K562 (cell line): ENCODE results near the gene PIK3AP1. TPM values are rescaled to one million over a fixed set of nuclear protein-coding genes. Genes with fewer than 3 reads are reported as not detected.

ENCODE experiments used
- ARNT ChIP-seq, 2 experiments: fragments of 450-650 bp; IDR thresholded peaks; 2 replicates each; pipeline ENCODE4 v1.6.1; 2016; ENCODE audit warnings: mild to moderate bottlenecking in 1 of 2
- ATF7 ChIP-seq: fragments of 450-650 bp; IDR thresholded peaks from 2 replicates; pipeline ENCODE4 v1.7.1; 2014; ENCODE audit warnings: mild to moderate bottlenecking, moderate library complexity
- BHLHE40 ChIP-seq: IDR thresholded peaks from 2 replicates; pipeline ENCODE4 v1.6.1; 2011; ENCODE audit warnings: low read length, improper control_type of control experiment
- CBFA2T3 ChIP-seq: fragments of 450-650 bp; IDR thresholded peaks from 2 replicates; pipeline ENCODE4 v1.6.1; 2017
- CC2D1A ChIP-seq: fragments of 450-650 bp; IDR thresholded peaks from 2 replicates; pipeline ENCODE4 v1.6.1; 2017; ENCODE audit warnings: mild to moderate bottlenecking
- CREM ChIP-seq: IDR thresholded peaks from 2 replicates; pipeline ENCODE4 v1.6.1; 2014; ENCODE audit warnings: antibody characterized with exemption, low read depth
- GABPB2 ChIP-seq: fragments of 250-450 bp; sonication (Bioruptor Pico); conservative IDR thresholded peaks from 2 replicates; pipeline ENCODE4 v1.5.1; 2021; ENCODE audit warnings: mild to moderate bottlenecking
- HMBOX1 ChIP-seq: sonication (generic); IDR thresholded peaks from 2 replicates; pipeline ENCODE4 v1.6.1; 2016
- KLF16 ChIP-seq: IDR thresholded peaks from 2 replicates; pipeline ENCODE4 v1.6.1; 2016; ENCODE audit warnings: antibody characterized with exemption
- L3MBTL2 ChIP-seq: fragments of 450-650 bp; IDR thresholded peaks from 2 replicates; pipeline ENCODE4 v1.6.1; 2016; ENCODE audit warnings: mild to moderate bottlenecking, moderate library complexity
- NCOR1 ChIP-seq: fragments of 450-650 bp; IDR thresholded peaks from 2 replicates; pipeline ENCODE4 v1.6.1; 2016; ENCODE audit warnings: mild to moderate bottlenecking, moderate library complexity
- PKNOX1 ChIP-seq: fragments of 450-650 bp; IDR thresholded peaks from 2 replicates; pipeline ENCODE4 v1.6.1; 2016
- POLR2AphosphoS5 ChIP-seq: IDR thresholded peaks from 2 replicates; pipeline ENCODE4 v1.6.1; 2011; ENCODE audit warnings: mild to moderate bottlenecking, low read depth, low read length, moderate library complexity; ENCODE audit not compliant: control insufficient read depth, insufficient read depth
- RCOR1 ChIP-seq, 2 experiments: IDR thresholded peaks; 2 replicates each; pipeline ENCODE4 v1.6.1; 2012; ENCODE audit warnings: low read depth in 2 of 2, low read length in 2 of 2, borderline replicate concordance in 1 of 2, improper control_type of control experiment in 1 of 2
- TBL1XR1 ChIP-seq, 2 experiments: IDR thresholded peaks; 2 replicates each; pipeline ENCODE4 v1.6.1; 2012; ENCODE audit warnings: improper control_type of control experiment in 2 of 2, low read length in 2 of 2, mild to moderate bottlenecking in 1 of 2
- TCF3 ChIP-seq: sonication (generic); formaldehyde crosslinking; IDR thresholded peaks from 2 replicates; pipeline ENCODE4 v1.4.0; 2020; ENCODE audit warnings: mild to moderate bottlenecking, missing genetic modification reagents
- TEAD4 ChIP-seq, 2 experiments: sonication (generic) in 1 of 2; formaldehyde crosslinking in 1 of 2; IDR thresholded peaks; 2 replicates each; pipeline versions ENCODE4 v1.6.1 to v1.8.0; 2012 to 2022; ENCODE audit warnings: borderline replicate concordance in 1 of 2, inconsistent platforms in 1 of 2, low read length in 1 of 2, mild to moderate bottlenecking in 1 of 2, missing genetic modification reagents in 1 of 2
- TRIM24 ChIP-seq, 2 experiments: fragments of 450-650 bp; IDR thresholded peaks; 2 replicates each; pipeline ENCODE4 v1.6.1; 2016
- ZBTB1 ChIP-seq: sonication (generic); formaldehyde crosslinking; IDR thresholded peaks from 2 replicates; pipeline ENCODE4 v1.8.1; 2023; ENCODE audit warnings: missing genetic modification reagents, low read depth, mild to moderate bottlenecking, borderline replicate concordance
- ZNF395 ChIP-seq: fragments of 200-800 bp; sonication (Bioruptor generic); IDR thresholded peaks from 2 replicates; pipeline ENCODE4 v1.6.1; 2017; ENCODE audit warnings: missing genetic modification characterization, missing compliant biosample characterization
- ZNF592 ChIP-seq: fragments of 450-650 bp; IDR thresholded peaks from 2 replicates; pipeline ENCODE4 v1.6.1; 2017; ENCODE audit warnings: antibody characterized with exemption, mild to moderate bottlenecking
- ZNF717 ChIP-seq: fragments of 250-450 bp; sonication (Bioruptor Pico); IDR thresholded peaks from 2 replicates; pipeline ENCODE4 v1.5.0; 2021
- polyA plus RNA-seq, 8 experiments: library from polyadenylated mRNA; depleted of rRNA in 4 of 8; stranded (reverse) in 5 of 8; unstranded in 3 of 8; fragments of >200 nt; fragmentation: Nextera tagmentation in 2 of 8; fragmentation: Illumina TruSeq in 1 of 8; extraction: Ambion mirVana in 2 of 8; extraction: Trizol in 1 of 8; gene quantifications; 2 replicates each; pipeline versions ENCODE4 v1.2.1 to v1.2.3, GENCODE V29; 2011 to 2014; ENCODE audit warnings: inconsistent platforms in 1 of 8, missing spikeins in 1 of 8
- total RNA-seq, 7 experiments: library from RNA; depleted of rRNA in 6 of 7; stranded (reverse); fragments of >200 nt in 6 of 7; fragmentation: Illumina TruSeq in 2 of 7; extraction: Trizol in 2 of 7; gene quantifications; 2 replicates each; pipeline versions ENCODE4 v1.2.1 to v1.2.3, GENCODE V29; 2011 to 2021; ENCODE audit warnings: low replicate concordance in 1 of 7

PIK3AP1 gene
- total and polyA plus RNA-seq, 9 of the 15 experiments (the other 6 are each of a cell fraction or from before 2014, with no cell fraction given) = 0.20 to 2.4 (median 1.4) TPM

DNA sequence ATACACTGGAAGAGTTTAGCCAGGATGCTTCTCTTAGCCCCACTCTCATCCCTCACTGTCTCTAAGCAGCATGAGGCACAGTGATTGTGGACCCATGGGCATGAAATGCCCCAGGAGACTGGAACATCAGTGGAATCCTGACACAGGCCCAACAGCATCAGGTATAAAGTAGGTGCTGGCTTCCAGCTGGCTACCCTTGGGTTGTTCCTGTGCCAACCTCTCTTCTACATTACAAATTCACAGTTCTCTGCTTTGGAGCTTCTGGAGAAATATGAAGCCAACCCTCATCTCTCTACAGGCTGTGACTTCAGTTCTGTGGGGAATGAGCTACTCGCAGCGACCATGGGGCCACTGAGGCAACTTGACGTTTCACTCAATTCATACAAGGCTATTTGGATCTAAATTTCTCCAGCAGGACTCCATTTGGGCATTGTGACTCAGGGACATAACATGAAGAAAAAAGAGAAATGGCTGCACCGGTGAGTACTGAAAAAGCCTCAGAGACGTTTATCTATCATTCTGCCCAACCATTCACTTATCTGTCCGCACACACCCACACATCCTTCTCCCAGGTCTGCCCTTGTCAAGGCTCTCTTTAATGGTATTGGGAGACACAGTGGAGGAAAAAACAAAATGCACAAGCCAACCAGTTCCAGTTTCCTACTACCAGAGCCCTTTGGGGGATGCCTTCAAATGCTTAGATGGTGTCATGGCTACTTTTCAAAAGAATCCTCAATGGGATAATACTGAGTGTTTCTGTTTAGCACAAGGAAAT, 98.1 kb downstream of the PIK3AP1 start (continued):
- TF ChIP-seq ATF7 (peak; percentile 41; the same call in 1 of the 2 replicates), TCF3 (CRISPR knock-in tag) (peak; percentile 88), ZNF717 (CRISPR knock-in tag) (no peak), NCOR1 (peak; percentile 80), TEAD4 (IDR thresholded peaks at IDR 0.05; ENCODE audit: low read length) (peak; percentile 91), TEAD4 (CRISPR knock-in tag; IDR thresholded peaks at IDR 0.05; ENCODE audit: borderline replicate concordance) (no peak), L3MBTL2 (0 out of 2 replicates have a peak, but pooled peaks have one; percentile 17), TBL1XR1 (IDR thresholded peaks at IDR 0.05; ENCODE audit: low read length in 2 of 2) (peak; percentile 34 to 78; a peak in 3 of 4 replicates), CC2D1A (peak; percentile 34; the same call in 1 of the 2 replicates), CBFA2T3 (peak; percentile 92), RCOR1 (IDR thresholded peaks at IDR 0.05; ENCODE audit: borderline replicate concordance in 1 of 2, low read depth in 2 of 2, low read length in 2 of 2) (peak; percentile 58 to 93; a peak in 3 of 4 replicates), ZNF395 (CRISPR knock-in tag) (no peak), PKNOX1 (peak; percentile 63), ARNT (IDR thresholded peaks at IDR 0.05) (peak in 1 of 2 experiments; percentile 37; a peak in 1 of 4 replicates), KLF16 (peak; percentile 79), TRIM24 (IDR thresholded peaks at IDR 0.05) (peak in 1 of 2 experiments; percentile 38; a peak in 1 of 4 replicates), ZNF592 (peak; percentile 63; the same call in 1 of the 2 replicates), ZBTB1 (CRISPR knock-in tag) (no peak), BHLHE40 (0 out of 2 replicates have a peak, but pooled peaks have one; percentile 34), HMBOX1 (peak; percentile 50; the same call in 1 of the 2 replicates), POLR2AphosphoS5 (peak; percentile 74), CREM (peak; percentile 52), GABPB2 (no peak)
